Parathyroid adenoma (tissue), 2 donors: Measurements from ENCODE around the gene NKIRAS2.
"Not testable (repeated sequence)": the region's sequence is repeated elsewhere in the genome, so short reads cannot be mapped to it uniquely, and the experiment has no call there.

Source experiments
- H2AFZ ChIP-seq: fragments of 300-600 bp; sonication (generic); one replicate; pipeline ENCODE4 v1.7.0; 2017; ENCODE audit warnings: antibody characterized with exemption, mild to moderate bottlenecking
- H3K27ac ChIP-seq: fragments of 300-600 bp; sonication (generic); one replicate; pipeline ENCODE4 v1.7.0; 2017
- H3K27me3 ChIP-seq: fragments of 300-600 bp; sonication (generic); one replicate; pipeline ENCODE4 v1.7.0; 2017; ENCODE audit warnings: low read length; ENCODE audit not compliant: control insufficient read depth, insufficient read depth
- H3K36me3 ChIP-seq: fragments of 300-600 bp; sonication (generic); one replicate; pipeline ENCODE4 v1.7.0; 2017; ENCODE audit warnings: low read length; ENCODE audit not compliant: control insufficient read depth, insufficient read depth
- H3K4me1 ChIP-seq: fragments of 300-600 bp; sonication (generic); one replicate; pipeline ENCODE4 v1.7.0; 2017; ENCODE audit warnings: control low read depth
- H3K4me2 ChIP-seq: fragments of 300-600 bp; sonication (generic); one replicate; pipeline ENCODE4 v1.7.0; 2017; ENCODE audit warnings: low read length
- H3K4me3 ChIP-seq: fragments of 300-600 bp; sonication (generic); one replicate; pipeline ENCODE4 v1.7.0; 2017; ENCODE audit warnings: low read depth, low read length
- H3K79me2 ChIP-seq: fragments of 300-600 bp; sonication (generic); one replicate; pipeline ENCODE4 v1.7.0; 2017; ENCODE audit warnings: control low read depth
- H3K9ac ChIP-seq: fragments of 300-600 bp; sonication (generic); one replicate; pipeline ENCODE4 v1.7.0; 2017; ENCODE audit warnings: mild to moderate bottlenecking
- H3K9me3 ChIP-seq: fragments of 300-600 bp; sonication (generic); one replicate; pipeline ENCODE4 v1.7.0; 2017; ENCODE audit warnings: low read length; ENCODE audit not compliant: control insufficient read depth
- CTCF ChIP-seq: fragments of 300-600 bp; sonication (generic); IDR thresholded peaks from one replicate; pipeline ENCODE4 v1.7.0; 2017; ENCODE audit warnings: antibody characterized with exemption, mild to moderate bottlenecking
- donor health status: primary hyperparathyroidism.

NKIRAS2 gene

GRCh38 chr17:42018988-42019387, 902 bp upstream of the NKIRAS2 start:
- H3K27ac ChIP-seq: no peak overlapping the region
- H3K36me3 ChIP-seq: no peaks in the 10 kb centered on the region
- no peaks in the 10 kb centered on the region for H3K9me3 ChIP-seq
- TF ChIP-seq CTCF: no peak
- H3K9ac ChIP-seq: no peak overlapping the region
- no peak overlapping the region for H3K4me3 ChIP-seq
- peaks cover 40% of the 10 kb centered on the region for H3K79me2 ChIP-seq
- H2AFZ ChIP-seq: no peak overlapping the region
- no peaks in the 10 kb centered on the region for H3K27me3 ChIP-seq
- H3K4me1 ChIP-seq: peaks cover 15% of the 10 kb centered on the region
- H3K4me2 ChIP-seq: no peak overlapping the region

- peaks cover 23% of the 10 kb centered on the region for H3K79me2 ChIP-seq
- H3K4me1 ChIP-seq: peaks cover 14% of the 10 kb centered on the region
- peak overlapping the region; percentile 73 for H3K27ac ChIP-seq
- H3K9me3 ChIP-seq, H3K36me3 ChIP-seq, H3K27me3 ChIP-seq, H2AFZ ChIP-seq, H3K9ac ChIP-seq: not testable (repeated sequence)
- peak overlapping the region; percentile 77 for H3K4me2 ChIP-seq
- H3K4me3 ChIP-seq: peak overlapping the region; percentile 76
Measured at GRCh38 chr17:42020845-42021244, 955 bp downstream of the NKIRAS2 start.

- H3K4me1 ChIP-seq: peaks cover 10% of the 10 kb centered on the region
Measured at GRCh38 chr17:42023524-42024349, 3.8 kb downstream of the NKIRAS2 start.

DNA sequence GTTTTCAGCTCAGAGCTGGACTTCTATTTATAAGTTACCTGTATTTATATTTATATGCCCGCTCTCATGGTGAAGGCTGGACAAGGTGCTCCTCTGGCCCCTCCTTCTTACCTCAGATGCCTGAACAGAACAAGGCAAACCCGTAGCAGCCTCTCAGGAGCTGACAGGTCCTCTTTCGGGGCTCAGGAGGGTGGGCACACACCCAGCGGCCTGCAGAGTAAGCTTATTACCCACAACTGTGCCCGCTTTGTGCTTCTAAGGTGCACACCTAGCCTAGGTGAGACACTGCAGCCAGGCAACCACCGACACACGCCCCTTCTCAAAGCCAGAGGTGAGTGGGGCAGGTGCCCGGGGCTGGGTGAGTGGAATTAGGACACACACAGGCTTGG, 5.3 kb downstream of the NKIRAS2 start:
- Histone ChIP-seq H3K4me3 (no peak overlapping the region), H3K4me1 (peaks cover 10% of the 10 kb centered on the region), H3K9me3 (no peaks in the 10 kb centered on the region), H3K4me2 (no peak overlapping the region), H3K79me2 (no peaks in the 10 kb centered on the region), H3K9ac (no peak overlapping the region), H2AFZ (no peak overlapping the region), H3K27me3 (no peaks in the 10 kb centered on the region), H3K36me3 (no peaks in the 10 kb centered on the region), H3K27ac (no peak overlapping the region)
- no peak for TF ChIP-seq CTCF

More at GRCh38 chr17:42023524-42024349, 3.8 kb downstream of the NKIRAS2 start:
- no peaks in the 10 kb centered on the region for H3K27me3 ChIP-seq
- H2AFZ ChIP-seq: no peak overlapping the region
- peaks cover 9% of the 10 kb centered on the region for H3K79me2 ChIP-seq
- no peak overlapping the region for H3K4me2 ChIP-seq
- no peak overlapping the region for H3K9ac ChIP-seq
- H3K36me3 ChIP-seq: no peaks in the 10 kb centered on the region
- no peaks in the 10 kb centered on the region for H3K9me3 ChIP-seq
- no peak for TF ChIP-seq CTCF
- H3K4me3 ChIP-seq: no peak overlapping the region
- H3K27ac ChIP-seq: no peak overlapping the region

- Histone ChIP-seq H3K4me3 (no peak overlapping the region), H3K4me1 (peaks cover 5% of the 10 kb centered on the region), H3K27ac (no peak overlapping the region), H3K79me2 (no peaks in the 10 kb centered on the region), H2AFZ (no peak overlapping the region), H3K36me3 (no peaks in the 10 kb centered on the region), H3K9ac (no peak overlapping the region), H3K27me3 (no peaks in the 10 kb centered on the region), H3K9me3 (no peaks in the 10 kb centered on the region), H3K4me2 (no peak overlapping the region)
- no peak for TF ChIP-seq CTCF
Measured at GRCh38 chr17:42025936-42026335, 6.0 kb downstream of the NKIRAS2 start.
